Astrocyte (in vitro differentiated cells and primary cell): Measurements from ENCODE around the gene PSG7.
"Not testable (repeated sequence)": the region's sequence is repeated elsewhere in the genome, so short reads cannot be mapped to it uniquely, and the experiment has no call there.

Experiments used
- EZH2 ChIP-seq: IDR thresholded peaks from 2 replicates; pipeline ENCODE4 v1.6.1; 2012; ENCODE audit warnings: mild to moderate bottlenecking, low read length, inconsistent platforms; ENCODE audit not compliant: insufficient read depth
- TF ChIP-seq, protein P1 (sequence below): IDR thresholded peaks from 2 replicates; pipeline ENCODE4 v1.5.1; 2011; ENCODE audit warnings: low read depth, mild to moderate bottlenecking, inconsistent platforms, low read length, moderate library complexity; ENCODE audit not compliant: insufficient read depth

DNA sequence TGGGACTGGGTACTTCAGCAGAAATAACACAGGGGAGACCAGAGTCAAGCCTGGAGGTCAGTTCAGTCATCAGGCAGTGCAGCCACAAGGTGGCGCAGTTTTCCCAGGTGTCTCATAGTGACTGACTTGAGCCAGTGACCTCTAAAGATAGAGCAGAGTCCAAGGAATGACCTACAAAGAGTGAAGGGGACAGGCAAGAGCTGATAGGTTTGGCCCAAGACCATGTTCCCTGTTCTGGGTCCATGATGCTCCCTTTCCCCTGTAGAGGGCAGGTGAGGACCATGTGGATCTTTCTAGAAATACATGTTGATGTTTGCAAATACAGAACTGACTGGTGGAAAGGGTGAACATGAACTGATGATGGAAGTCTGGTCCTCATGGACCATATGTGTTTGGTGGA lies 6.8 kb downstream of the PSG7 start:
- TF ChIP-seq, protein P1, sequence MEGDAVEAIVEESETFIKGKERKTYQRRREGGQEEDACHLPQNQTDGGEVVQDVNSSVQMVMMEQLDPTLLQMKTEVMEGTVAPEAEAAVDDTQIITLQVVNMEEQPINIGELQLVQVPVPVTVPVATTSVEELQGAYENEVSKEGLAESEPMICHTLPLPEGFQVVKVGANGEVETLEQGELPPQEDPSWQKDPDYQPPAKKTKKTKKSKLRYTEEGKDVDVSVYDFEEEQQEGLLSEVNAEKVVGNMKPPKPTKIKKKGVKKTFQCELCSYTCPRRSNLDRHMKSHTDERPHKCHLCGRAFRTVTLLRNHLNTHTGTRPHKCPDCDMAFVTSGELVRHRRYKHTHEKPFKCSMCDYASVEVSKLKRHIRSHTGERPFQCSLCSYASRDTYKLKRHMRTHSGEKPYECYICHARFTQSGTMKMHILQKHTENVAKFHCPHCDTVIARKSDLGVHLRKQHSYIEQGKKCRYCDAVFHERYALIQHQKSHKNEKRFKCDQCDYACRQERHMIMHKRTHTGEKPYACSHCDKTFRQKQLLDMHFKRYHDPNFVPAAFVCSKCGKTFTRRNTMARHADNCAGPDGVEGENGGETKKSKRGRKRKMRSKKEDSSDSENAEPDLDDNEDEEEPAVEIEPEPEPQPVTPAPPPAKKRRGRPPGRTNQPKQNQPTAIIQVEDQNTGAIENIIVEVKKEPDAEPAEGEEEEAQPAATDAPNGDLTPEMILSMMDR: peak; percentile 27
- TF ChIP-seq EZH2: not testable (repeated sequence)
